ENCODE data around the gene KHDC4. TPM values are rescaled to one million over a fixed set of nuclear protein-coding genes. Genes with fewer than 3 reads are reported as not detected.

The KHDC4 gene
- total and polyA plus RNA-seq, 2 of the 13 experiments (the other 11 are each of a cell fraction or from before 2014, with no cell fraction given), result 33.5 to 92.0 TPM

DNA sequence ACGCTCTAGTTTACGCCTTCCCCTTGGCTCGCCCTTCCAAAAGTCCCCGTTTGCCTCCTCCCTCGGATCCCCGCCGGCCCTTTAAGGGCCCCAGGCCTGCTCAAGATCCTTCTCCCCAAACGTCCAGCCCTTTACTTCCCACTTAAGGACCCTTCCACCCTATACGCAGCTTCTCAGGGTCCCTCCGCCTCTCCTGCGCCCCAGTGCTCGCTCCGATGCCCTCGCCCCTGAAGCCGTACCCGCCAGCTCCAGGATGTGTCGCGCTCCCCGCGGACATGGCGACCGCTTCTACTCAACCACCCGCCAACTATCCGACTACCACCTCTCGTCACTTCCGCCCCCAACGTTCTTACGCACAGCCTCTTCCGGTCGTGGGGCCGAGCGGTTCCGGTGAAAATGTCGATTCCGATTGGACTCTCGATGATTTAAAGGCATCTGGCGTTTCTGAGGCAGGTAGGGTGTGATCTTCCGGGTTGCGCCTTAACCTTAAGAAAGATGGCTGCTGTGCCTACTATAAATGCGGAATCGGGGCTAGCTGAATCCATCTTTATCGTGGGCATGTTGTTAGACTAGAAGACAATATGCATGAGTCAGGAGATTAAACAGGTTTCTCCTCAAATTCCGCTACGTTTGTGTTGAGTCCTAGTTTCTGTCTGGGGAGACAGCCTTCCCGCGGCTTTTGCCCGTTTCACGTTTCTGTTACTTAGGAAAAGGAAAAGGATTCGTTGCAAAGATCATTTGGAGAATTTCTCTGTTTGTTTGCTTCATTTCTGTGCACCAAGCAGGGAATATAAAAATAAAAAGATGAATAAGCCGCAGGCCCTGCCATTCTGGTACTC lies at the start of gene KHDC4 (continued):
- TF ChIP-seq REST (IDR thresholded peaks at IDR 0.05; ENCODE audit: borderline replicate concordance in 1 of 2, low read depth in 1 of 2, low read length in 2 of 2), result 0 out of 4 replicates have a peak, but pooled peaks of 1 of the 2 experiments have one; percentile 20
- no peak for TF ChIP-seq ZNF652 (CRISPR knock-in tag; IDR thresholded peaks at IDR 0.05; ENCODE audit: borderline replicate concordance, low read depth)
- no peak; the same call in 1 of the 2 replicates for TF ChIP-seq ZNF891 (CRISPR knock-in tag; IDR thresholded peaks at IDR 0.05)
- no peak for TF ChIP-seq TCF12 (IDR thresholded peaks at IDR 0.05)
- TF ChIP-seq TCF12 (CRISPR knock-in tag; IDR thresholded peaks at IDR 0.05), result 0 out of 2 replicates have a peak, but pooled peaks have one; percentile 30
- TF ChIP-seq RXRB (CRISPR knock-in tag; IDR thresholded peaks at IDR 0.05; ENCODE audit: borderline replicate concordance), result peak; percentile 56
- no peak for TF ChIP-seq ZNF296 (CRISPR knock-in tag; conservative IDR thresholded peaks at IDR 0.05)
- TF ChIP-seq SRY (CRISPR knock-in tag; IDR thresholded peaks at IDR 0.05), result no peak; the same call in 1 of the 2 replicates
- peak; percentile 98 for TF ChIP-seq CREM (IDR thresholded peaks at IDR 0.05)
- TF ChIP-seq CREM (CRISPR knock-in tag; IDR thresholded peaks at IDR 0.05), result no peak
- TF ChIP-seq RAD21 (CRISPR knock-in tag; IDR thresholded peaks at IDR 0.05), result peak; percentile 34; the same call in 1 of the 2 replicates
- 0 out of 2 replicates have a peak, but pooled peaks have one; percentile 46 for TF ChIP-seq FIP1L1 (IDR thresholded peaks at IDR 0.05; ENCODE audit: borderline replicate concordance, insufficient read depth, low read depth, low read length)
- TF ChIP-seq, protein P1, sequence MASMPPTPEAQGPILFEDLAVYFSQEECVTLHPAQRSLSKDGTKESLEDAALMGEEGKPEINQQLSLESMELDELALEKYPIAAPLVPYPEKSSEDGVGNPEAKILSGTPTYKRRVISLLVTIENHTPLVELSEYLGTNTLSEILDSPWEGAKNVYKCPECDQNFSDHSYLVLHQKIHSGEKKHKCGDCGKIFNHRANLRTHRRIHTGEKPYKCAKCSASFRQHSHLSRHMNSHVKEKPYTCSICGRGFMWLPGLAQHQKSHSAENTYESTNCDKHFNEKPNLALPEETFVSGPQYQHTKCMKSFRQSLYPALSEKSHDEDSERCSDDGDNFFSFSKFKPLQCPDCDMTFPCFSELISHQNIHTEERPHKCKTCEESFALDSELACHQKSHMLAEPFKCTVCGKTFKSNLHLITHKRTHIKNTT (CRISPR knock-in tag; IDR thresholded peaks at IDR 0.05), result no peak
- TF ChIP-seq ZFP36L1 (CRISPR knock-in tag; IDR thresholded peaks at IDR 0.05), result 0 out of 2 replicates have a peak, but pooled peaks have one; percentile 54
- TF ChIP-seq MED8 (CRISPR knock-in tag; IDR thresholded peaks at IDR 0.05; ENCODE audit: insufficient replicate concordance), result peak; percentile 45
- no peak for TF ChIP-seq DMTF1 (CRISPR knock-in tag; IDR thresholded peaks at IDR 0.05)
- TF ChIP-seq KAT7 (CRISPR knock-in tag; IDR thresholded peaks at IDR 0.05; ENCODE audit: borderline replicate concordance), result 0 out of 2 replicates have a peak, but pooled peaks have one; percentile 50
- TF ChIP-seq POLR2AphosphoS2 (IDR thresholded peaks at IDR 0.05; ENCODE audit: low read depth, low read length), result peak; percentile 92; the same call in 1 of the 2 replicates
- TF ChIP-seq, protein P2, sequence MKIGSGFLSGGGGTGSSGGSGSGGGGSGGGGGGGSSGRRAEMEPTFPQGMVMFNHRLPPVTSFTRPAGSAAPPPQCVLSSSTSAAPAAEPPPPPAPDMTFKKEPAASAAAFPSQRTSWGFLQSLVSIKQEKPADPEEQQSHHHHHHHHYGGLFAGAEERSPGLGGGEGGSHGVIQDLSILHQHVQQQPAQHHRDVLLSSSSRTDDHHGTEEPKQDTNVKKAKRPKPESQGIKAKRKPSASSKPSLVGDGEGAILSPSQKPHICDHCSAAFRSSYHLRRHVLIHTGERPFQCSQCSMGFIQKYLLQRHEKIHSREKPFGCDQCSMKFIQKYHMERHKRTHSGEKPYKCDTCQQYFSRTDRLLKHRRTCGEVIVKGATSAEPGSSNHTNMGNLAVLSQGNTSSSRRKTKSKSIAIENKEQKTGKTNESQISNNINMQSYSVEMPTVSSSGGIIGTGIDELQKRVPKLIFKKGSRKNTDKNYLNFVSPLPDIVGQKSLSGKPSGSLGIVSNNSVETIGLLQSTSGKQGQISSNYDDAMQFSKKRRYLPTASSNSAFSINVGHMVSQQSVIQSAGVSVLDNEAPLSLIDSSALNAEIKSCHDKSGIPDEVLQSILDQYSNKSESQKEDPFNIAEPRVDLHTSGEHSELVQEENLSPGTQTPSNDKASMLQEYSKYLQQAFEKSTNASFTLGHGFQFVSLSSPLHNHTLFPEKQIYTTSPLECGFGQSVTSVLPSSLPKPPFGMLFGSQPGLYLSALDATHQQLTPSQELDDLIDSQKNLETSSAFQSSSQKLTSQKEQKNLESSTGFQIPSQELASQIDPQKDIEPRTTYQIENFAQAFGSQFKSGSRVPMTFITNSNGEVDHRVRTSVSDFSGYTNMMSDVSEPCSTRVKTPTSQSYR (CRISPR knock-in tag; IDR thresholded peaks at IDR 0.05; ENCODE audit: borderline replicate concordance), result peak; percentile 33; the same call in 1 of the 2 replicates
